Keratinocyte (primary cell): ENCODE results near the gene ADAM22. TPM values are rescaled to one million over a fixed set of nuclear protein-coding genes. Genes with fewer than 3 reads are reported as not detected.

ENCODE experiments used
- DNase-seq: peaks from one replicate; pipeline ENCODE4 v3.0.0-alpha.2; 2011; ENCODE audit warnings: low read depth, missing footprints, low spot score
- FAIRE-seq: peaks from 2 replicates; lab custom pipeline; 2011; peaks lifted over from hg19 to GRCh38; lab: Jason Lieb, UNC
- H2AFZ ChIP-seq: 2 replicates; pipeline ENCODE4 v1.6.0; 2012; ENCODE audit warnings: low read length, control low read depth, inconsistent platforms; ENCODE audit not compliant: control insufficient read depth
- H3K27ac ChIP-seq: 2 replicates; pipeline ENCODE4 v1.5.1; 2011; ENCODE audit warnings: low read length; ENCODE audit not compliant: control insufficient read depth, insufficient read depth
- H3K27me3 ChIP-seq: 3 replicates; pipeline ENCODE4 v1.6.0; 2011; ENCODE audit warnings: low read length; ENCODE audit not compliant: control insufficient read depth, insufficient read depth; ENCODE audit errors: extremely low read depth
- H3K36me3 ChIP-seq, 2 experiments: 2 replicates in 1 of 2; 3 replicates in 1 of 2; pipeline ENCODE4 v1.5.1; 2011; ENCODE audit warnings: low read length in 2 of 2, mild to moderate bottlenecking in 1 of 2; ENCODE audit not compliant: control insufficient read depth in 2 of 2, insufficient read depth in 2 of 2; ENCODE audit errors: extremely low read depth in 1 of 2
- H3K4me1 ChIP-seq: 3 replicates; pipeline ENCODE4 v1.5.1; 2011; ENCODE audit warnings: low read length; ENCODE audit not compliant: control insufficient read depth, insufficient read depth; ENCODE audit errors: extremely low read depth
- H3K4me2 ChIP-seq: 3 replicates; pipeline ENCODE4 v1.6.0; 2011; ENCODE audit warnings: low read depth, low read length; ENCODE audit not compliant: control insufficient read depth, insufficient read depth; ENCODE audit errors: extremely low read depth
- H3K4me3 ChIP-seq, 3 experiments: fragments of 200-600 bp in 1 of 3; sonication (generic) in 1 of 3; 2 replicates in 2 of 3; 3 replicates in 1 of 3; pipeline ENCODE4 v1.5.1; 2011 to 2016; ENCODE audit warnings: low read length in 3 of 3, mild to moderate bottlenecking in 3 of 3, control low read depth in 2 of 3, inconsistent platforms in 1 of 3, low read depth in 1 of 3, mixed read lengths in 1 of 3, mixed run types in 1 of 3, moderate library complexity in 1 of 3; ENCODE audit not compliant: control insufficient read depth in 2 of 3, insufficient read depth in 2 of 3; ENCODE audit errors: extremely low read depth in 1 of 3
- H3K79me2 ChIP-seq: 2 replicates; pipeline ENCODE4 v1.6.0; 2012; ENCODE audit warnings: low read length; ENCODE audit not compliant: control insufficient read depth, insufficient read depth
- H3K9ac ChIP-seq: 3 replicates; pipeline ENCODE4 v1.6.0; 2011; ENCODE audit warnings: low read length; ENCODE audit not compliant: control insufficient read depth, insufficient read depth; ENCODE audit errors: extremely low read depth
- H3K9me1 ChIP-seq: 3 replicates; pipeline ENCODE4 v1.6.0; 2011; ENCODE audit warnings: low read length; ENCODE audit not compliant: control insufficient read depth, insufficient read depth; ENCODE audit errors: extremely low read depth
- H3K9me3 ChIP-seq: 2 replicates; pipeline ENCODE4 v1.5.1; 2012; ENCODE audit warnings: low read depth, low read length; ENCODE audit not compliant: control insufficient read depth
- H4K20me1 ChIP-seq: 3 replicates; pipeline ENCODE4 v1.6.0; 2011; ENCODE audit warnings: low read length; ENCODE audit not compliant: control insufficient read depth, insufficient read depth; ENCODE audit errors: extremely low read depth
- CTCF ChIP-seq, 3 experiments: IDR thresholded peaks in 1 of 3; conservative IDR thresholded peaks in 1 of 3; optimal IDR thresholded peaks in 1 of 3; 2 replicates in 2 of 3; 3 replicates in 1 of 3; pipeline versions ENCODE3 to v1.5.1; 2011; ENCODE audit warnings: low read length in 3 of 3, mild to moderate bottlenecking in 3 of 3, moderate library complexity in 2 of 3, control low read depth in 1 of 3, inconsistent platforms in 1 of 3; ENCODE audit not compliant: insufficient read depth in 2 of 3; ENCODE audit errors: extremely low read depth in 1 of 3
- EZH2 ChIP-seq: IDR thresholded peaks from one replicate; pipeline ENCODE4 v1.6.1; 2012; ENCODE audit warnings: inconsistent platforms, mild to moderate bottlenecking, low read length, moderate library complexity
- dilution Hi-C: fragments of 300-500 bp; cut with MboI; formaldehyde crosslinking; loops from one replicate; pipeline ENCODE4 v1.7.0; 2020; ENCODE audit warnings: low sequenced_read_pairs; ENCODE audit not compliant: extremely low pct_ligation_motif_present
- polyA plus RNA-seq, 5 experiments: library from polyadenylated mRNA; depleted of rRNA in 3 of 5; stranded (reverse) in 3 of 5; stranded (forward) in 1 of 5; unstranded in 1 of 5; fragments of >200 nt; gene quantifications; 1 replicate in 1 of 5; 2 replicates in 3 of 5; 3 replicates in 1 of 5; pipeline versions ENCODE4 v1.2.1 to v1.2.3, GENCODE V29; 2011 to 2012; ENCODE audit warnings: missing spikeins in 2 of 5, low read depth in 1 of 5, low replicate concordance in 1 of 5

ADAM22 gene
- polyA plus RNA-seq, 1 donor (not counting 4 experiments of a cell fraction or from before 2014, with no cell fraction given) = 0.07 TPM

- Histone ChIP-seq H2AFZ (no peak overlapping the region), H3K79me2 (no peaks in the 10 kb centered on the region), H3K36me3 (peaks cover 12 to 22% of the 10 kb centered on the region in 2 experiments), H3K4me1 (no peaks in the 10 kb centered on the region), H3K9ac (no peak overlapping the region), H3K27me3 (no peaks in the 10 kb centered on the region), H3K9me3 (no peaks in the 10 kb centered on the region), H3K9me1 (no peaks in the 10 kb centered on the region), H4K20me1 (no peaks in the 10 kb centered on the region), H3K27ac (no peak overlapping the region), H3K4me2 (no peak overlapping the region), H3K4me3 (no peak overlapping the region)
- dilution Hi-C loops = no loop called here
- TF ChIP-seq CTCF (optimal IDR thresholded peaks at IDR 0.05 in 1 of 3, IDR thresholded peaks at IDR 0.05 in 1 of 3, conservative IDR thresholded peaks at IDR 0.05 in 1 of 3; ENCODE audit: extremely low read depth in 1 of 3, insufficient read depth in 2 of 3, low read length in 3 of 3) = no peak
- no peak for TF ChIP-seq EZH2
- DNase-seq = no peak
- no peak for FAIRE-seq
Observed at GRCh38 chr7:88205179-88205578, 271.1 kb downstream of the ADAM22 start.

GRCh38 chr7:88206254-88206653 lies 272.2 kb downstream of the ADAM22 start:
- Histone ChIP-seq H3K27ac (no peak overlapping the region), H3K9me3 (no peaks in the 10 kb centered on the region), H3K4me3 (no peak overlapping the region), H3K4me2 (no peak overlapping the region), H3K9me1 (no peaks in the 10 kb centered on the region), H2AFZ (no peak overlapping the region), H3K79me2 (no peaks in the 10 kb centered on the region), H4K20me1 (no peaks in the 10 kb centered on the region), H3K36me3 (peaks cover 15 to 24% of the 10 kb centered on the region in 2 experiments), H3K4me1 (no peaks in the 10 kb centered on the region), H3K9ac (no peak overlapping the region), H3K27me3 (no peaks in the 10 kb centered on the region)
- DNase-seq (no peak), FAIRE-seq (no peak)
- dilution Hi-C loops = no loop called here
- TF ChIP-seq EZH2 = no peak

- peaks cover 8% of the 10 kb centered on the region for H3K79me2 ChIP-seq
- dilution Hi-C loops = no loop called here
- no peak for FAIRE-seq
Observed at GRCh38 chr7:88208521-88208920, 274.5 kb downstream of the ADAM22 start.

More at GRCh38 chr7:88208521-88208920, 274.5 kb downstream of the ADAM22 start:
- no peaks in the 10 kb centered on the region for H3K4me1 ChIP-seq
- no peaks in the 10 kb centered on the region for H3K9me3 ChIP-seq
- no peaks in the 10 kb centered on the region for H4K20me1 ChIP-seq
- H3K27ac ChIP-seq = no peak overlapping the region
- DNase-seq = no peak
- no peaks in the 10 kb centered on the region for H3K27me3 ChIP-seq
- TF ChIP-seq CTCF (optimal IDR thresholded peaks at IDR 0.05 in 1 of 3, IDR thresholded peaks at IDR 0.05 in 1 of 3, conservative IDR thresholded peaks at IDR 0.05 in 1 of 3; ENCODE audit: extremely low read depth in 1 of 3, insufficient read depth in 2 of 3, low read length in 3 of 3) (no peak), EZH2 (no peak)
- no peak overlapping the region for H3K9ac ChIP-seq
- no peak overlapping the region for H2AFZ ChIP-seq
- no peak overlapping the region for H3K4me2 ChIP-seq
- H3K36me3 ChIP-seq = peaks cover 22 to 27% of the 10 kb centered on the region in 2 experiments
- H3K4me3 ChIP-seq = no peak overlapping the region
- H3K9me1 ChIP-seq = no peaks in the 10 kb centered on the region
